Pancreas (tissue), 10 donors: Measurements from ENCODE around the gene CTNND1. TPM values are rescaled to one million over a fixed set of nuclear protein-coding genes. Genes with fewer than 3 reads are reported as not detected.
A peak's percentile ranks its signal among the peaks of the same experiment; 100 is the strongest.

Experiments
- ATAC-seq, 4 donors: fragments of 200-7000 bp; cut with Tn5 transposase; one replicate each; pipeline versions ENCODE4 v1.8.0 to v1.9.1; 2020; ENCODE audit warnings: mild to moderate bottlenecking in 4 of 4, moderate library complexity in 4 of 4
- DNase-seq, 6 donors: peaks; one replicate each; pipeline ENCODE4 v3.0.0-alpha.2; 2020
- FAIRE-seq: peaks from 2 replicates; lab custom pipeline; 2012; peaks lifted over from hg19 to GRCh38; lab: Jason Lieb, UNC
- H3K27ac ChIP-seq, 4 donors: fragments of 200-600 bp; sonication (generic); 1 replicate in 3 of 4; 2 replicates in 1 of 4; pipeline versions ENCODE4 v1.5.0 to v1.8.0; 2020
- H3K27me3 ChIP-seq, 4 donors: fragments of 200-600 bp; one replicate each; pipeline ENCODE4 v1.8.0; 2021
- H3K36me3 ChIP-seq, 3 donors: fragments of 200-600 bp; sonication (generic) in 1 of 3; one replicate each; pipeline versions ENCODE4 v1.5.0 to v1.8.0; 2020 to 2021
- H3K4me1 ChIP-seq, 3 donors: fragments of 200-600 bp; one replicate each; pipeline ENCODE4 v1.8.0; 2021
- H3K4me3 ChIP-seq, 4 donors: fragments of 200-600 bp; sonication (generic) in 2 of 4; one replicate each; pipeline versions ENCODE4 v1.5.0 to v1.8.0; 2020 to 2021
- H3K9me3 ChIP-seq, 4 donors: fragments of 200-600 bp; one replicate each; pipeline ENCODE4 v1.8.0; 2021
- CTCF ChIP-seq, 4 donors: fragments of 200-600 bp; sonication (generic) in 3 of 4; IDR thresholded peaks; one replicate each; pipeline versions ENCODE4 v1.5.0 to v1.8.0; 2021; ENCODE audit warnings: antibody characterized with exemption in 4 of 4
- WGBS, 2 donors: extraction: QIAGEN DNeasy Blood & Tissue Kit; methylation state at CpG; one replicate each; pipeline ENCODE4 v1.1.7; 2013; 5-methylcytosine and 5-hydroxymethylcytosine counted together
- intact Hi-C, 3 donors: fragments of 100-400 bp; cut with DNase I; formaldehyde crosslinking; loops; one replicate each; pipeline versions ENCODE4 v1.11.1 to v1.14.2; 2022
- polyA plus RNA-seq, 2 donors: library from polyadenylated mRNA; stranded (reverse); fragments of 200-250 nt; gene quantifications; one replicate each; pipeline ENCODE4 v1.2.3, GENCODE V29; 2013
- total RNA-seq, 6 donors: library from RNA; stranded (reverse); fragmentation: NEBNext Ultra II Directional in 4 of 6; extraction: Animal tissue kit (Norgen Biotek cat#: 25700) in 4 of 6; gene quantifications; one replicate each; pipeline versions ENCODE4 v1.2.1 to v1.2.4, GENCODE V29; 2021 to 2023
- donor health status: healthy with polysubstance abuse.
- donor health status: DM: no; HTN: no; CAD: no; lungs with moderate emphysema.
- donor health status: DM: no; HTN: no; CAD: no.
- donor health status: control.
- donor health status: control.
- donor health status: Bipolar disorder and iron deficiency.
- donor health status: DM: yes; HTN: yes; CAD: no.
- donor health status: DM: no; HTN: no; CAD: no.
- donor health status: DM: no; HTN: no; CAD: no.
- donor health status: DM: yes; HTN: yes; CAD: no.

The CTNND1 gene
- total and polyA plus RNA-seq, 8 donors, result 42.7 to 203 (median 122) TPM

DNA sequence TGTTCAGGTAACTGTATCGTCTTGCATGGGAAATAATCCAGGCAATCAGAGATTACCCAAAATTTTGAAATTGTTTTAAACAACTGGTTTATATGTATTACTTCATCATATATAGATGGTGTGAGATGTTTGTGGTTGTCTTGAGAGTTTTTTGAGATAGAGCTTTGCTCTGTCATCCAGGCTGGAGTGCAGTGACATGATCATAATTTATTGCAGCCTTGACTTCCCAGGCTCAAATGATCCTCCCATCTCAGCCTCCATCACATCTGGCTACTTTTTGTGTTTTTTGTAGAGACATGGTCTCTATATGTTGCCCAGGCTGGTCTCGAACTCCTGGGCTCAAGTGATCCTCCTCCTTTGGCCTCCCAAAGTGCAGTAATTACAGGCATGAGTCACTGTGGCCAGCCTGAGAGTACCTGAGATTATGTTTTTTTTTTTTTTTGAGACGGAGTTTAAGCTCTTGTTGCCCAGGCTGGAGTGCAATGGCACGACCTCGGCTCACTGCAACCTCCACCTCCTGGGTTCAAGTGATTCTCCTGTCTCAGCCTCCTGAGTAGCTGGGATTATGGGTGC lies 11.5 kb downstream of the CTNND1 start:
- no peak for FAIRE-seq
- H3K9me3 ChIP-seq, result no peaks in the 10 kb centered on the region
- no peak for TF ChIP-seq CTCF (IDR thresholded peaks at IDR 0.05)
- no peak for DNase-seq
- no peak for ATAC-seq
- peaks cover 45 to 72% (median 56%) of the 10 kb centered on the region in 3 donors for H3K4me1 ChIP-seq
- no peak overlapping the region for H3K4me3 ChIP-seq
- H3K27me3 ChIP-seq, result no peaks in the 10 kb centered on the region
- no peak overlapping the region for H3K27ac ChIP-seq
- intact Hi-C loops, result no loop called here
- WGBS, 2 donors, result 72 to 73% methylated on average over 5 of the region's 5 CpGs
- no peaks in the 10 kb centered on the region for H3K36me3 ChIP-seq

DNA sequence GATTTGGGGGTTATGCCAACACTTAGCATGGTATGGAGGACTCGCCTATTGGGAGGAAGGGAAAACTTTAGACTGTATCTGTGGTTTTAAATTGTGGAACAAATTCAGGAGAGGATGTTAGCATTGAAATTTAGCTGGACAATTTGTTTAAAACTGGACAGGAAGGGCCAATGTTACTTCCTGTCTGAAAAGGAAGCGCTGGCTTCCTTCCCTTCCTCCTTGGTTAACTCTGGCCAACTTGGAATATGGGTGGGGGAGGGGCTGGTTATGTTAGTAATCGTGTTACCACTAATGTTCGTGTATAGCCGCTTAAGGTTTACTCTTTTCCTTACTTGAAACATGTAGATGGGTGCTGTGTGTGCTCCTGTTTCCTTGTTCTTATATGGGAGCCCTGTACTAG lies 13.9 kb downstream of the CTNND1 start:
- DNase-seq (no peak), FAIRE-seq (no peak), ATAC-seq (no peak)
- Histone ChIP-seq H3K27me3 (no peaks in the 10 kb centered on the region), H3K36me3 (no peaks in the 10 kb centered on the region), H3K9me3 (no peaks in the 10 kb centered on the region), H3K4me1 (peaks cover 62 to 80% (median 76%) of the 10 kb centered on the region in 3 donors), H3K4me3 (no peak overlapping the region), H3K27ac (peak overlapping the region; percentile 8 to 85 (median 30))
- no peak for TF ChIP-seq CTCF (IDR thresholded peaks at IDR 0.05)
- WGBS, 2 donors, result 43 to 45% methylated on average over 5 of the region's 5 CpGs
- intact Hi-C loops, result no loop called here

DNA sequence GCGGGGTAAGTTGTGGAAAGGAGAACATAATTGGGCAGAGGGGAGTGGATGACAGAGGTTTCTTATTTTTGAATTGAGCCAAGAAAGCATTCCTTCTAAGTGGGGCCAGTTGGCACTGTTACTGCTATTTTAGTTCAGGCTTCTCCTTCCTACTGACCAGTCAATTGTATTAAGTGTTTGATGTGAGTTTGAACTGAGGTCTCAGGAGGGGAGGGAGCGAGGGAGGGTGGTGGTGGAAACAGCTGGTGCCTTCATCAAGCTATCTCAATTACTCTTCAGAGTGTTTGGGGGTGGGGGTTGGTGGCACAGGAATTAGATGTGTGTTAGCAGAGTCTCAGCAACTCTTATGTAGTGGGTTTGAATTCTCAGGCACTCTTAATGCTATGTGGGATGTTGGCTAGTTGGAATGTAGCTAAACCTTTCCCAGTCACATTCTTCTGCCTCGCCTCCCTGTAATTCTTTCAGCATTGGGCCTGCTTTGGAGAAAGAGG lies 14.5 kb downstream of the CTNND1 start:
- peak overlapping the region in 3 of 4 donors; percentile 16 to 85 (median 44) for H3K27ac ChIP-seq
- DNase-seq, result no peak

GRCh38 chr11:57776577-57777210 lies 15.1 kb downstream of the CTNND1 start:
- no peak for ATAC-seq
- no peaks in the 10 kb centered on the region for H3K9me3 ChIP-seq
- peaks cover 66 to 81% (median 80%) of the 10 kb centered on the region in 3 donors for H3K4me1 ChIP-seq
- TF ChIP-seq CTCF (IDR thresholded peaks at IDR 0.05), result no peak
- H3K27ac ChIP-seq, result peak overlapping the region in 3 of 4 donors; percentile 83 to 85 (median 83)
- WGBS, 2 donors, result 4 to 8% methylated on average over 2 of the region's 2 CpGs
- DNase-seq, result no peak
- no peaks in the 10 kb centered on the region for H3K36me3 ChIP-seq
- no peak overlapping the region for H3K4me3 ChIP-seq
- no peaks in the 10 kb centered on the region for H3K27me3 ChIP-seq
- intact Hi-C loops, result no loop called here
- FAIRE-seq, result no peak

More for the DNA sequence above, 14.5 kb downstream of the CTNND1 start:
- no peaks in the 10 kb centered on the region for H3K27me3 ChIP-seq
- ATAC-seq, result no peak
- 67 to 75% methylated on average over 3 of the region's 3 CpGs for whole genome bisulfite sequencing, 2 donors
- FAIRE-seq, result no peak
- H3K4me3 ChIP-seq, result no peak overlapping the region
- H3K9me3 ChIP-seq, result no peaks in the 10 kb centered on the region
- intact Hi-C loops, result no loop called here
- no peaks in the 10 kb centered on the region for H3K36me3 ChIP-seq
- no peak for TF ChIP-seq CTCF (IDR thresholded peaks at IDR 0.05)
- H3K4me1 ChIP-seq, result peaks cover 62 to 80% (median 76%) of the 10 kb centered on the region in 3 donors

- DNase-seq, result peak in 2 of 6 donors; percentile 48 to 54
- 7 to 8% methylated on average over 3 of the region's 3 CpGs for WGBS, 2 donors
- H3K36me3 ChIP-seq, result no peaks in the 10 kb centered on the region
- intact Hi-C loops, result no loop called here
- H3K27me3 ChIP-seq, result no peaks in the 10 kb centered on the region
- peak overlapping the region; percentile 58 to 85 (median 83) for H3K27ac ChIP-seq
- no peak for TF ChIP-seq CTCF (IDR thresholded peaks at IDR 0.05)
- ATAC-seq, result peak; percentile 24 to 60 (median 54)
- no peak for FAIRE-seq
- H3K4me1 ChIP-seq, result peaks cover 73 to 93% (median 90%) of the 10 kb centered on the region in 3 donors
- H3K4me3 ChIP-seq, result peak overlapping the region in 2 of 4 donors; percentile 8 to 18
- no peaks in the 10 kb centered on the region for H3K9me3 ChIP-seq
These were observed 16.3 kb downstream of the CTNND1 start for GRCh38 chr11:57777969-57778317.
